ENCODE data around the gene PID1.

DNA sequence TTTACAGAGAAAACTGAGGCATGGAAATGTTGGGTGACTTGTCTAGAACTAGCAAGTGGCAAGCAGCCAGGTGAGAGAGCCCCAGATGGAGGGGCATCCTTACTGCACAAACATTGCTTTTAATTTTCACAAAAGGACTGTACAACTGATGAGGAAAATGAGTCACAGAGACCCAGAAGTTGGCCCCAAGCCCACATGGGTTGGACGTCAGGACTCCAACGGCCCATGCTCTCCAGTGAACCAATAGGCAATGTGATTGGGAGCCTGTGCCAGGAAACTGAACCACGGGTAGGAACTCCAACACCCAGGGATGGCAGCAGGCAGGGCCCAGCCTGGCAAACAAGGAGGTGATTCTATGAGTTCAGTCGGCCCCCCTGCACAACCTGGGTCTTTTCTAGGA is 50.8 kb downstream of the PID1 start:
- TF ChIP-seq CTCF (IDR thresholded peaks at IDR 0.05) (no peak), POLR2A (IDR thresholded peaks at IDR 0.05) (no peak)
